Measurements from ENCODE around the gene UBE2D4.

UBE2D4 gene

GRCh38 chr7:43884617-43885016 lies 41.6 kb upstream of the UBE2D4 start:
- no peak overlapping the region for H2BK12ac ChIP-seq (ENCODE audit: low read length)
- H2AFZ ChIP-seq (ENCODE audit: low read length), result no peak overlapping the region
- H3K27ac ChIP-seq (replicated peaks; ENCODE audit: low read length), result no peak overlapping the region
- no peak overlapping the region for H2BK15ac ChIP-seq (ENCODE audit: low read length)
- H3K4ac ChIP-seq (ENCODE audit: low read length), result no peak overlapping the region
- no peaks in the 10 kb centered on the region for H3K9me3 ChIP-seq (replicated peaks in 1 of 2; ENCODE audit: control insufficient read depth in 2 of 2, insufficient read depth in 1 of 2, low read depth in 1 of 2, low read length in 2 of 2)
- WGBS, 2 donors (ENCODE audit: extremely low coverage in 2 of 2, insufficient read length in 2 of 2, insufficient replicate concordance in 1 of 2), result no CpG with 5 or more reads among the region's 4 CpGs
- no peak overlapping the region for H3K14ac ChIP-seq (ENCODE audit: low read length)
- H3K4me2 ChIP-seq (ENCODE audit: insufficient read depth, low read length, poor library complexity, severe bottlenecking), result no peak overlapping the region
- no peak overlapping the region for H2BK5ac ChIP-seq (ENCODE audit: low read length)
- H3K18ac ChIP-seq (ENCODE audit: low read length), result no peak overlapping the region
- H3K79me1 ChIP-seq (ENCODE audit: low read depth, low read length), result no peaks in the 10 kb centered on the region
- no peak overlapping the region for H3K4me3 ChIP-seq (ENCODE audit: low read length in 2 of 2)
- H3K23ac ChIP-seq (ENCODE audit: low read depth, low read length, poor library complexity), result no peak overlapping the region
- no peaks in the 10 kb centered on the region for H3K27me3 ChIP-seq (ENCODE audit: control insufficient read depth in 3 of 3, insufficient read depth in 3 of 3, low read depth in 1 of 3, low read length in 3 of 3)
- H3K9ac ChIP-seq (ENCODE audit: low read depth, low read length, poor library complexity), result no peak overlapping the region
- H4K8ac ChIP-seq (ENCODE audit: low read depth, low read length), result no peak overlapping the region
- no peak overlapping the region for H2AK5ac ChIP-seq (ENCODE audit: low read depth, low read length)
- peaks cover 0 to 67% of the 10 kb centered on the region in 2 donors for H3K36me3 ChIP-seq (replicated peaks in 1 of 2; ENCODE audit: control insufficient read depth in 2 of 2, insufficient read depth in 2 of 2, low read length in 2 of 2)
- H4K91ac ChIP-seq (ENCODE audit: low read depth, low read length, poor library complexity), result no peak overlapping the region
- H2BK120ac ChIP-seq (ENCODE audit: low read depth, low read length), result no peak overlapping the region
- H3K4me1 ChIP-seq (ENCODE audit: control insufficient read depth in 2 of 2, insufficient read depth in 1 of 2, low read depth in 1 of 2, low read length in 2 of 2), result no peaks in the 10 kb centered on the region
- DNase-seq (ENCODE audit: low spot score), result no peak

DNA sequence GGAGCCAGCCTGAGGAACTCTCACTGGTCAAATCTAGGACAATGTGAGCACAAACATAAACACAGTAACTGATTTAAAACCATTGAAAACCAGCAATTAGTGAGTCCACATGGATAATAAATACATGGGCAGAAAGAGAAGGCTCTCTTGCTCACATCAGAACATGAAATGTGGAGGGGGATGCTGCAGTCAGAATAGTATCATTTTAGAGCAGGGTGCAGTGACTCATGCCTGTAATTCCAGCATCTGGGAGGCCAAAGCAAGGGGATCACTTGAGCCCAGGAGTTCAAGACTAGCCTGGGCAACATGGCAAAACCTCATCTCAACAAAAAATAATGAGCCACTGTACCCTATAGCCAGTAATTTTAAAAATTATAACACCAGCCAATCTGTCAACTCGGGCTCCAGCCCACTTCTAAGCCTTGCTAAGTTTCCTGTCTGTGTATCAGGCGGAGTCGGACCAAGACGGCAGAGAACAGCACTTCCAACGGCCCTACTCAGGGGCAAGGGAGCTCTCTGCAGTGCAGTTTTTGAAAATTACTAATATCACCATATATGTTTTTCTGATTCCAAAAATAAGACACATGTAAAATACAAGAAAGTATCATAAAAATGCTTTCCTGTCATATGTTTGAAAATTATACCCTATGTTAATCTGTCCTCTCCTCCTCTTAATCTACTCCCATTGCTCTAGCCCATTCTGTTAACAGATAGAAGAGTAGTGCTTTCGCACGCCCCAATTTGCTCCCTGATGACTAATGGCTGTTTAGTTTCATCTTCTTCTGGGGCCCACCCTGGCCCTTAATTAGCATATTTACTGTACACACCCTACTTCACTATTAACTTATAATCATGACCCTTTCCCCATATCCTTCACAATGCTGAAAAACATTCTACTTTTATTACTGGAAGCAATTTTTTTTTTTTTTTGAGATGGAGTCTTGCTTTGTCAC lies 37.0 kb upstream of the UBE2D4 start:
- H3K14ac ChIP-seq (ENCODE audit: low read length), result no peak overlapping the region
- H2BK120ac ChIP-seq (ENCODE audit: low read depth, low read length), result no peak overlapping the region
- no peak overlapping the region for H3K4ac ChIP-seq (ENCODE audit: low read length)
- H4K91ac ChIP-seq (ENCODE audit: low read depth, low read length, poor library complexity), result no peak overlapping the region
- H2AK5ac ChIP-seq (ENCODE audit: low read depth, low read length), result no peak overlapping the region
- H3K4me2 ChIP-seq (ENCODE audit: insufficient read depth, low read length, poor library complexity, severe bottlenecking), result no peak overlapping the region
- H3K23ac ChIP-seq (ENCODE audit: low read depth, low read length, poor library complexity), result no peak overlapping the region
- no peak overlapping the region for H2AFZ ChIP-seq (ENCODE audit: low read length)
- no CpG with 5 or more reads among the region's 7 CpGs for WGBS, 2 donors (ENCODE audit: extremely low coverage in 2 of 2, insufficient read length in 2 of 2, insufficient replicate concordance in 1 of 2)
- H3K4me3 ChIP-seq (ENCODE audit: low read length in 2 of 2), result no peak overlapping the region
- no peak overlapping the region for H3K27ac ChIP-seq (replicated peaks; ENCODE audit: low read length)
- no peak overlapping the region for H4K8ac ChIP-seq (ENCODE audit: low read depth, low read length)
- no peaks in the 10 kb centered on the region for H3K27me3 ChIP-seq (ENCODE audit: control insufficient read depth in 3 of 3, insufficient read depth in 3 of 3, low read depth in 1 of 3, low read length in 3 of 3)
- no peak for DNase-seq (ENCODE audit: low spot score)
- no peak overlapping the region for H3K18ac ChIP-seq (ENCODE audit: low read length)
- H3K9ac ChIP-seq (ENCODE audit: low read depth, low read length, poor library complexity), result no peak overlapping the region
- H3K79me1 ChIP-seq (ENCODE audit: low read depth, low read length), result no peaks in the 10 kb centered on the region
- no peaks in the 10 kb centered on the region for H3K4me1 ChIP-seq (ENCODE audit: control insufficient read depth in 2 of 2, insufficient read depth in 1 of 2, low read depth in 1 of 2, low read length in 2 of 2)
- H2BK12ac ChIP-seq (ENCODE audit: low read length), result no peak overlapping the region
- no peak overlapping the region for H2BK15ac ChIP-seq (ENCODE audit: low read length)
- no peaks in the 10 kb centered on the region for H3K9me3 ChIP-seq (replicated peaks in 1 of 2; ENCODE audit: control insufficient read depth in 2 of 2, insufficient read depth in 1 of 2, low read depth in 1 of 2, low read length in 2 of 2)
- no peak overlapping the region for H2BK5ac ChIP-seq (ENCODE audit: low read length)
- H3K36me3 ChIP-seq (replicated peaks in 1 of 2; ENCODE audit: control insufficient read depth in 2 of 2, insufficient read depth in 2 of 2, low read length in 2 of 2), result peaks cover 0 to 28% of the 10 kb centered on the region in 2 donors

DNA sequence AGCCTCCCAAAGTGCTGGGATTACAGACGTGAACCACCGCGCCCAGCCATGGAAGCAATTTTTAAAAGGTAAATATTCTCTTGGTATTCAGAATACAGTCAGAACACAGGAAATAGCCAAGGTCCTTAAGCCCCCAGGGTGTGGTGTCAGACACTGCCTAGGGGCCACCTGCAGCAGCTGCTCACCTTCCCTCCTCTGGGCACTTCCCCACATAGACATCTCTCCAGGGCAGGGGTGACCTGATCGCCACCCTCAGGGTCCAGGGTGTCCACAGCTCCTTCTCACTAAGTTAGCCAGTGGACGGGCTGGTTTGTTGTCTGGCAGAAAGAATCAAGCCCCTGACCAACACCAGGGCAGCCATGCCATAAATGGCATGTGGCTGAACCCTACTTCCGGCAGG lies 35.8 kb upstream of the UBE2D4 start:
- Histone ChIP-seq H3K36me3 (replicated peaks in 1 of 2; ENCODE audit: control insufficient read depth in 2 of 2, insufficient read depth in 2 of 2, low read length in 2 of 2) (peaks cover 0 to 19% of the 10 kb centered on the region in 2 donors), H3K4me1 (ENCODE audit: control insufficient read depth in 2 of 2, insufficient read depth in 1 of 2, low read depth in 1 of 2, low read length in 2 of 2) (no peaks in the 10 kb centered on the region), H3K27me3 (ENCODE audit: control insufficient read depth in 3 of 3, insufficient read depth in 3 of 3, low read depth in 1 of 3, low read length in 3 of 3) (no peaks in the 10 kb centered on the region), H3K27ac (replicated peaks; ENCODE audit: low read length) (no peak overlapping the region), H2BK5ac (ENCODE audit: low read length) (no peak overlapping the region), H3K18ac (ENCODE audit: low read length) (no peak overlapping the region), H4K91ac (ENCODE audit: low read depth, low read length, poor library complexity) (no peak overlapping the region), H3K23ac (ENCODE audit: low read depth, low read length, poor library complexity) (no peak overlapping the region), H2BK15ac (ENCODE audit: low read length) (no peak overlapping the region), H3K4me3 (ENCODE audit: low read length in 2 of 2) (no peak overlapping the region), H2AFZ (ENCODE audit: low read length) (no peak overlapping the region), H3K9ac (ENCODE audit: low read depth, low read length, poor library complexity) (no peak overlapping the region), H2BK120ac (ENCODE audit: low read depth, low read length) (no peak overlapping the region), H2BK12ac (ENCODE audit: low read length) (no peak overlapping the region), H3K4me2 (ENCODE audit: insufficient read depth, low read length, poor library complexity, severe bottlenecking) (no peak overlapping the region), H3K14ac (ENCODE audit: low read length) (no peak overlapping the region), H4K8ac (ENCODE audit: low read depth, low read length) (no peak overlapping the region), H3K9me3 (replicated peaks in 1 of 2; ENCODE audit: control insufficient read depth in 2 of 2, insufficient read depth in 1 of 2, low read depth in 1 of 2, low read length in 2 of 2) (no peaks in the 10 kb centered on the region), H3K4ac (ENCODE audit: low read length) (no peak overlapping the region), H3K79me1 (ENCODE audit: low read depth, low read length) (no peaks in the 10 kb centered on the region), H2AK5ac (ENCODE audit: low read depth, low read length) (no peak overlapping the region)
- WGBS, 2 donors (ENCODE audit: extremely low coverage in 2 of 2, insufficient read length in 2 of 2, insufficient replicate concordance in 1 of 2), result no CpG with 5 or more reads among the region's 6 CpGs
- DNase-seq (ENCODE audit: low spot score), result no peak

- Histone ChIP-seq H3K27me3 (ENCODE audit: control insufficient read depth in 3 of 3, insufficient read depth in 3 of 3, low read depth in 1 of 3, low read length in 3 of 3) (no peaks in the 10 kb centered on the region), H4K91ac (ENCODE audit: low read depth, low read length, poor library complexity) (no peak overlapping the region), H3K4me1 (ENCODE audit: control insufficient read depth in 2 of 2, insufficient read depth in 1 of 2, low read depth in 1 of 2, low read length in 2 of 2) (no peaks in the 10 kb centered on the region), H2AFZ (ENCODE audit: low read length) (no peak overlapping the region), H3K14ac (ENCODE audit: low read length) (no peak overlapping the region), H3K18ac (ENCODE audit: low read length) (no peak overlapping the region), H3K9ac (ENCODE audit: low read depth, low read length, poor library complexity) (no peak overlapping the region), H3K79me1 (ENCODE audit: low read depth, low read length) (no peaks in the 10 kb centered on the region), H2BK15ac (ENCODE audit: low read length) (no peak overlapping the region), H2BK12ac (ENCODE audit: low read length) (no peak overlapping the region), H3K4me3 (ENCODE audit: low read length in 2 of 2) (no peak overlapping the region), H3K27ac (replicated peaks; ENCODE audit: low read length) (no peak overlapping the region), H2BK5ac (ENCODE audit: low read length) (no peak overlapping the region), H3K4me2 (ENCODE audit: insufficient read depth, low read length, poor library complexity, severe bottlenecking) (no peak overlapping the region), H3K9me3 (replicated peaks in 1 of 2; ENCODE audit: control insufficient read depth in 2 of 2, insufficient read depth in 1 of 2, low read depth in 1 of 2, low read length in 2 of 2) (no peaks in the 10 kb centered on the region), H3K23ac (ENCODE audit: low read depth, low read length, poor library complexity) (no peak overlapping the region), H3K36me3 (replicated peaks in 1 of 2; ENCODE audit: control insufficient read depth in 2 of 2, insufficient read depth in 2 of 2, low read length in 2 of 2) (peaks cover 0 to 16% of the 10 kb centered on the region in 2 donors), H2AK5ac (ENCODE audit: low read depth, low read length) (no peak overlapping the region), H3K4ac (ENCODE audit: low read length) (no peak overlapping the region), H2BK120ac (ENCODE audit: low read depth, low read length) (no peak overlapping the region), H4K8ac (ENCODE audit: low read depth, low read length) (no peak overlapping the region)
- DNase-seq (ENCODE audit: low spot score), result no peak
- no CpG with 5 or more reads among the region's 12 CpGs for WGBS, 2 donors (ENCODE audit: extremely low coverage in 2 of 2, insufficient read length in 2 of 2, insufficient replicate concordance in 1 of 2)
Observed at GRCh38 chr7:43891069-43891955, 34.9 kb upstream of the UBE2D4 start.

Measured in neuronal stem cell (in vitro differentiated cells).